SK-N-SH (cell line): Measurements from ENCODE around the gene CUBN. TPM values are rescaled to one million over a fixed set of nuclear protein-coding genes. Genes with fewer than 3 reads are reported as not detected.
A peak's percentile ranks its signal among the peaks of the same experiment; 100 is the strongest.

Experiments used
- CTCF ChIA-PET: fragments of 300-600, 350-600 bp; formaldehyde crosslinking; extraction: SDS; loops from one replicate; lab custom pipeline; 2021; lab: Yijun Ruan, JAX
- POLR2A ChIA-PET: fragments of 350-600 bp; sonication (Branson Sonifier 250); formaldehyde crosslinking; extraction: SDS; loops from one replicate; lab custom pipeline; 2020; ENCODE audit warnings: antibody characterized with exemption, inconsistent platforms; lab: Yijun Ruan, JAX
- DNase-seq: peaks from one replicate; pipeline ENCODE4 v3.0.0; 2012
- H2AFZ ChIP-seq: fragments of 200-600 bp; sonication (generic); 2 replicates; pipeline ENCODE4 v1.8.1; 2016; ENCODE audit warnings: antibody characterized with exemption, mild to moderate bottlenecking, low read depth
- H3F3A ChIP-seq: fragments of 200-600 bp; sonication (generic); replicated peaks from 2 replicates; pipeline ENCODE3; 2016; ENCODE audit warnings: antibody characterized with exemption, mild to moderate bottlenecking; ENCODE audit not compliant: insufficient read depth
- H3K27ac ChIP-seq, 2 experiments: fragments of 200-500 bp in 1 of 2; fragments of 200-600 bp in 1 of 2; sonication (Bioruptor generic) in 1 of 2; sonication (generic), shearing (Covaris generic) in 1 of 2; 2 replicates each; pipeline versions ENCODE4 v1.5.1 to v1.6.1; 2014 to 2016; ENCODE audit warnings: low read depth in 2 of 2, inconsistent platforms in 1 of 2, low read length in 1 of 2, mild to moderate bottlenecking in 1 of 2, mixed read lengths in 1 of 2
- H3K27me3 ChIP-seq: fragments of 200-600 bp; sonication (generic), shearing (Covaris generic); 2 replicates; pipeline ENCODE4 v1.6.1; 2016; ENCODE audit warnings: mixed run types; ENCODE audit not compliant: insufficient read depth
- H3K36me3 ChIP-seq, 2 experiments: fragments of 200-500 bp in 1 of 2; fragments of 200-600 bp in 1 of 2; sonication (Bioruptor generic) in 1 of 2; sonication (generic) in 1 of 2; replicated peaks in 1 of 2; 2 replicates each; pipeline versions ENCODE3 to v1.5.1; 2014 to 2016; ENCODE audit warnings: low read length in 1 of 2, mild to moderate bottlenecking in 1 of 2; ENCODE audit not compliant: insufficient read depth in 2 of 2, control insufficient read depth in 1 of 2
- H3K4me1 ChIP-seq, 2 experiments: fragments of 200-500 bp in 1 of 2; fragments of 200-600 bp in 1 of 2; sonication (Bioruptor generic) in 1 of 2; sonication (generic), shearing (Covaris generic) in 1 of 2; 2 replicates each; pipeline versions ENCODE4 v1.5.1 to v1.6.1; 2014 to 2016; ENCODE audit warnings: low read depth in 1 of 2, low read length in 1 of 2, mixed run types in 1 of 2; ENCODE audit not compliant: insufficient read depth in 2 of 2, control insufficient read depth in 1 of 2
- H3K4me2 ChIP-seq: fragments of 200-600 bp; sonication (generic), shearing (Covaris generic); 2 replicates; pipeline ENCODE4 v1.6.1; 2017; ENCODE audit warnings: mixed run types
- H3K4me3 ChIP-seq, 2 experiments: fragments of 200-500 bp in 1 of 2; fragments of 200-600 bp in 1 of 2; sonication (Bioruptor generic) in 1 of 2; sonication (generic), shearing (Covaris generic) in 1 of 2; 2 replicates each; pipeline versions ENCODE4 v1.5.1 to v1.8.1; 2014 to 2016; ENCODE audit warnings: low read depth in 2 of 2, inconsistent platforms in 1 of 2, low read length in 1 of 2, mild to moderate bottlenecking in 1 of 2, mixed read lengths in 1 of 2, moderate library complexity in 1 of 2
- H3K79me2 ChIP-seq: fragments of 200-600 bp; sonication (generic); 2 replicates; pipeline ENCODE4 v1.8.1; 2017; ENCODE audit warnings: mild to moderate bottlenecking; ENCODE audit not compliant: insufficient read depth
- H3K9ac ChIP-seq: fragments of 200-600 bp; sonication (generic); 2 replicates; pipeline ENCODE4 v1.6.1; 2017; ENCODE audit warnings: mixed run types
- H3K9me2 ChIP-seq: fragments of 200-600 bp; sonication (generic); 2 replicates; pipeline ENCODE4 v1.6.1; 2017; ENCODE audit warnings: mixed run types
- H3K9me3 ChIP-seq: fragments of 200-600 bp; sonication (generic); 2 replicates; pipeline ENCODE4 v1.6.1; 2017; ENCODE audit warnings: mixed run types, mild to moderate bottlenecking, moderate library complexity
- H4K20me1 ChIP-seq: fragments of 200-600 bp; sonication (generic); 2 replicates; pipeline ENCODE4 v1.6.1; 2017; ENCODE audit warnings: mild to moderate bottlenecking, mixed run types; ENCODE audit not compliant: insufficient read depth
- CTCF ChIP-seq: fragments of 200-600 bp; sonication (generic); IDR thresholded peaks from 2 replicates; pipeline ENCODE4 v1.6.1; 2017; ENCODE audit warnings: antibody characterized with exemption, mild to moderate bottlenecking, moderate library complexity
- ELF1 ChIP-seq: IDR thresholded peaks from 2 replicates; pipeline ENCODE4 v1.4.0; 2012
- EP300 ChIP-seq, 2 experiments: IDR thresholded peaks; 2 replicates each; pipeline versions ENCODE4 v1.4.0 to v1.6.1; 2012; ENCODE audit warnings: borderline replicate concordance in 1 of 2, low read depth in 1 of 2, low read length in 1 of 2
- EZH2phosphoT487 ChIP-seq: fragments of 200-600 bp; sonication (generic); IDR thresholded peaks from 2 replicates; pipeline ENCODE4 v1.6.1; 2017; ENCODE audit warnings: low read depth, mixed run types, mild to moderate bottlenecking, antibody characterized with exemption, moderate library complexity, borderline replicate concordance
- FOSL2 ChIP-seq: IDR thresholded peaks from 2 replicates; pipeline ENCODE4 v1.4.0; 2012; ENCODE audit warnings: low read depth, mild to moderate bottlenecking, moderate library complexity, borderline replicate concordance
- FOXM1 ChIP-seq: IDR thresholded peaks from 2 replicates; pipeline ENCODE4 v1.4.0; 2012; ENCODE audit warnings: low read depth, mild to moderate bottlenecking
- GATA2 ChIP-seq: sonication (generic); formaldehyde crosslinking; IDR thresholded peaks from 2 replicates; pipeline ENCODE4 v1.5.0; 2020; ENCODE audit warnings: mild to moderate bottlenecking, missing genetic modification reagents
- IRF3 ChIP-seq: fragments of 150-350 bp; IDR thresholded peaks from 2 replicates; pipeline ENCODE4 v1.6.1; 2016; ENCODE audit warnings: mild to moderate bottlenecking, low read depth, low read length
- JUND ChIP-seq: IDR thresholded peaks from 2 replicates; pipeline ENCODE4 v1.4.0; 2012
- MAX ChIP-seq: IDR thresholded peaks from 2 replicates; pipeline ENCODE4 v1.4.0; 2012; ENCODE audit warnings: low read depth
- NRF1 ChIP-seq: IDR thresholded peaks from 2 replicates; pipeline ENCODE4 v1.6.1; 2012; ENCODE audit warnings: low read depth, mild to moderate bottlenecking, low read length
- PBX3 ChIP-seq: IDR thresholded peaks from 2 replicates; pipeline ENCODE4; 2012
- POLR2AphosphoS5 ChIP-seq: IDR thresholded peaks from 2 replicates; pipeline ENCODE4 v1.6.1; 2012; ENCODE audit warnings: low read depth, low read length
- RAD21 ChIP-seq: IDR thresholded peaks from 2 replicates; pipeline ENCODE4 v1.6.1; 2012; ENCODE audit warnings: mild to moderate bottlenecking, low read length
- RCOR1 ChIP-seq: fragments of 150-350 bp; IDR thresholded peaks from 2 replicates; pipeline ENCODE4 v1.6.1; 2017; ENCODE audit warnings: antibody characterized with exemption, low read length
- REST ChIP-seq: IDR thresholded peaks from 2 replicates; pipeline ENCODE4 v1.6.1; 2012; ENCODE audit warnings: mild to moderate bottlenecking, low read depth, low read length, moderate library complexity
- RXRA ChIP-seq: IDR thresholded peaks from 2 replicates; pipeline ENCODE4 v1.4.0; 2012; ENCODE audit warnings: low read depth, mild to moderate bottlenecking, borderline replicate concordance
- SIN3A ChIP-seq: IDR thresholded peaks from 2 replicates; pipeline ENCODE4 v1.6.1; 2012; ENCODE audit warnings: low read depth, mild to moderate bottlenecking, low read length, moderate library complexity, borderline replicate concordance
- TCF12 ChIP-seq: IDR thresholded peaks from 2 replicates; pipeline ENCODE4 v1.4.0; 2012
- TEAD4 ChIP-seq: IDR thresholded peaks from 2 replicates; pipeline ENCODE4 v1.4.0; 2012; ENCODE audit warnings: mild to moderate bottlenecking, borderline replicate concordance; ENCODE audit not compliant: insufficient read depth
- USF1 ChIP-seq: IDR thresholded peaks from 2 replicates; pipeline ENCODE4 v1.4.0; 2012; ENCODE audit warnings: low read depth, borderline replicate concordance
- YY1 ChIP-seq: IDR thresholded peaks from 2 replicates; pipeline ENCODE4 v1.4.0; 2012; ENCODE audit warnings: low read depth, mild to moderate bottlenecking
- ZBTB33 ChIP-seq: IDR thresholded peaks from 2 replicates; pipeline ENCODE4 v1.4.0; 2012; ENCODE audit warnings: low read depth, borderline replicate concordance
- WGBS: methylation state at CpG from one replicate; pipeline ENCODE4 v1.1.6; 2017; ENCODE audit warnings: low lambda C conversion rate; 5-methylcytosine and 5-hydroxymethylcytosine counted together
- polyA plus RNA-seq, 3 experiments: library from polyadenylated mRNA; depleted of rRNA; stranded (reverse); fragments of >200 nt; gene quantifications; 2 replicates each; pipeline ENCODE4 v1.2.3, GENCODE V29; 2012

The CUBN gene
- polyA plus RNA-seq, 1 of the 3 experiments (the other 2 are of a cell fraction), result 2.4 TPM

- Histone ChIP-seq H3K9ac (peak overlapping the region; percentile 32; the same call in 1 of the 2 replicates), H3K36me3 (no peaks in the 10 kb centered on the region), H3K9me2 (no peaks in the 10 kb centered on the region), H3K79me2 (no peaks in the 10 kb centered on the region), H3K4me1 (peaks cover 9 to 18% of the 10 kb centered on the region in 2 experiments), H3K27ac (peak overlapping the region; percentile 81 to 90; a peak in 3 of 4 replicates), H4K20me1 (no peaks in the 10 kb centered on the region), H3F3A (peaks cover 30% of the 10 kb centered on the region), H3K27me3 (no peaks in the 10 kb centered on the region), H2AFZ (no peak overlapping the region), H3K4me3 (no peak overlapping the region), H3K9me3 (no peaks in the 10 kb centered on the region), H3K4me2 (peak overlapping the region; percentile 20; the same call in 1 of the 2 replicates)
- CTCF ChIA-PET, result no interaction called here
- WGBS, result 2% methylated on average over 3 of the region's 3 CpGs
- DNase-seq, result peak; percentile 42
- POLR2A ChIA-PET, result no interaction called here
- TF ChIP-seq RCOR1, result 0 out of 2 replicates have a peak, but pooled peaks have one; percentile 66
- TF ChIP-seq FOSL2, result peak; percentile 83
- TF ChIP-seq REST, result no peak
- TF ChIP-seq GATA2 (CRISPR knock-in tag), result no peak
- TF ChIP-seq JUND, result peak; percentile 92
- TF ChIP-seq CTCF, result no peak
- TF ChIP-seq ZBTB33, result peak; percentile 53; the same call in 1 of the 2 replicates
- 0 out of 2 replicates have a peak, but pooled peaks have one; percentile 32 for TF ChIP-seq RXRA
- TF ChIP-seq POLR2AphosphoS5, result peak; percentile 83; the same call in 1 of the 2 replicates
- TF ChIP-seq NRF1, result no peak
- TF ChIP-seq FOXM1, result peak; percentile 92
- no peak for TF ChIP-seq RAD21
- TF ChIP-seq MAX, result peak; percentile 62; the same call in 1 of the 2 replicates
- TF ChIP-seq YY1, result peak; percentile 78; the same call in 1 of the 2 replicates
- TF ChIP-seq PBX3, result peak; percentile 91
- peak; percentile 95 for TF ChIP-seq TCF12
- TF ChIP-seq TEAD4, result peak; percentile 96
- TF ChIP-seq ELF1, result 0 out of 2 replicates have a peak, but pooled peaks have one; percentile 13
- TF ChIP-seq USF1, result no peak
- peak; percentile 86 to 97 for TF ChIP-seq EP300 (IDR thresholded peaks at IDR 0.05; ENCODE audit: borderline replicate concordance in 1 of 2, low read depth in 1 of 2, low read length in 1 of 2)
- no peak for TF ChIP-seq EZH2phosphoT487
- no peak for TF ChIP-seq IRF3
- TF ChIP-seq SIN3A, result no peak
These were observed 242.0 kb downstream of the CUBN start for GRCh38 chr10:16887565-16887964.
